ENCODE results near the gene NIT1.

The NIT1 gene

GRCh38 chr1:161121834-161122233, 3.9 kb downstream of the NIT1 start:
- TF ChIP-seq CTCF (IDR thresholded peaks at IDR 0.05; ENCODE audit: extremely low read depth, insufficient read depth, missing control alignments): no peak
- in situ Hi-C loops (cut with MboI; ENCODE audit: low pct_unique_long_range_greater_than_20kb, low sequenced_read_pairs, unreplicated experiment): no loop called here
- no peak for DNase-seq (ENCODE audit: low spot score)

GRCh38 chr1:161122967-161123366, 5.1 kb downstream of the NIT1 start:
- in situ Hi-C loops (cut with MboI; ENCODE audit: low pct_unique_long_range_greater_than_20kb, low sequenced_read_pairs, unreplicated experiment): no loop called here
- TF ChIP-seq CTCF (IDR thresholded peaks at IDR 0.05; ENCODE audit: extremely low read depth, insufficient read depth, missing control alignments): no peak
- DNase-seq (ENCODE audit: low spot score): no peak

GRCh38 chr1:161127649-161128048, 9.7 kb downstream of the NIT1 start:
- no peak for TF ChIP-seq CTCF (IDR thresholded peaks at IDR 0.05; ENCODE audit: extremely low read depth, insufficient read depth, missing control alignments)
- no peak for DNase-seq (ENCODE audit: low spot score)
- in situ Hi-C loops (cut with MboI; ENCODE audit: low pct_unique_long_range_greater_than_20kb, low sequenced_read_pairs, unreplicated experiment): no loop called here

- in situ Hi-C loops (cut with MboI; ENCODE audit: low pct_unique_long_range_greater_than_20kb, low sequenced_read_pairs, unreplicated experiment): no loop called here
- DNase-seq (ENCODE audit: low spot score): no peak
- no peak for TF ChIP-seq CTCF (IDR thresholded peaks at IDR 0.05; ENCODE audit: extremely low read depth, insufficient read depth, missing control alignments)
These were observed 10.9 kb downstream of the NIT1 start for GRCh38 chr1:161128591-161129420.

GRCh38 chr1:161130266-161130665, 12.4 kb downstream of the NIT1 start:
- in situ Hi-C loops (cut with MboI; ENCODE audit: low pct_unique_long_range_greater_than_20kb, low sequenced_read_pairs, unreplicated experiment): no loop called here
- no peak for TF ChIP-seq CTCF (IDR thresholded peaks at IDR 0.05; ENCODE audit: extremely low read depth, insufficient read depth, missing control alignments)
- no peak for DNase-seq (ENCODE audit: low spot score)

- no peak for DNase-seq (ENCODE audit: low spot score)
- no peak for TF ChIP-seq CTCF (IDR thresholded peaks at IDR 0.05; ENCODE audit: extremely low read depth, insufficient read depth, missing control alignments)
- in situ Hi-C loops (cut with MboI; ENCODE audit: low pct_unique_long_range_greater_than_20kb, low sequenced_read_pairs, unreplicated experiment): no loop called here
These were observed 13.9 kb downstream of the NIT1 start for GRCh38 chr1:161131523-161132409.

All from GM13977 (cell line).